Activated CD8-positive, alpha-beta memory T cell treated with anti-CD3 and anti-CD28 coated beads for 36 hours (primary cell): ENCODE measurements around the gene NCF2. TPM values are rescaled to one million over a fixed set of nuclear protein-coding genes. Genes with fewer than 3 reads are reported as not detected.
"Not testable (repeated sequence)": the region's sequence is repeated elsewhere in the genome, so short reads cannot be mapped to it uniquely, and the experiment has no call there.

Experiments
- CTCF ChIA-PET: fragments of 350-600 bp; sonication (Branson Sonifier 250); formaldehyde crosslinking; loops from one replicate; lab custom pipeline; 2021; ENCODE audit warnings: antibody characterized with exemption; lab: Charles Lee
- POLR2A ChIA-PET: fragments of 350-600 bp; sonication (Branson Sonifier 250); formaldehyde crosslinking; loops from one replicate; lab custom pipeline; 2021; ENCODE audit warnings: antibody characterized with exemption; lab: Charles Lee
- total RNA-seq, 2 experiments: library from RNA; stranded (reverse); gene quantifications; one replicate each; pipeline ENCODE4 v1.2.3, GENCODE V29; 2021

NCF2 gene
- total RNA-seq, 2 experiments from 2014 or later: 2.0 to 2.7 TPM

GRCh38 chr1:183619781-183620180, 29.5 kb upstream of the NCF2 start:
- POLR2A ChIA-PET: no interaction called here

GRCh38 chr1:183618202-183618601, 27.9 kb upstream of the NCF2 start:
- POLR2A ChIA-PET, CTCF ChIA-PET: not testable (repeated sequence)

More at GRCh38 chr1:183619781-183620180, 29.5 kb upstream of the NCF2 start:
- CTCF ChIA-PET: no interaction called here

GRCh38 chr1:183612975-183613374, 22.7 kb upstream of the NCF2 start:
- CTCF ChIA-PET, POLR2A ChIA-PET: not testable (repeated sequence)

- ChIA-PET POLR2A (no interaction called here), CTCF (no interaction called here)
Measured at GRCh38 chr1:183612407-183612806, 22.1 kb upstream of the NCF2 start.

- CTCF ChIA-PET: no interaction called here
Measured at GRCh38 chr1:183611021-183611420, 20.8 kb upstream of the NCF2 start.

GRCh38 chr1:183609759-183610452, 19.6 kb upstream of the NCF2 start:
- POLR2A ChIA-PET: no interaction called here

More at GRCh38 chr1:183611021-183611420, 20.8 kb upstream of the NCF2 start:
- POLR2A ChIA-PET: no interaction called here

GRCh38 chr1:183609313-183609712, 19.1 kb upstream of the NCF2 start:
- ChIA-PET CTCF (interaction anchor here (0.5 kb wide), 1 partner anchor 29 kb away, joined by 3 read pairs; no protein-coding TSS in a partner anchor), POLR2A (no interaction called here)

More at GRCh38 chr1:183609759-183610452, 19.6 kb upstream of the NCF2 start:
- CTCF ChIA-PET: interaction anchor here (0.5 kb wide), 1 partner anchor 30 kb away, joined by 3 read pairs; no protein-coding TSS in a partner anchor

- ChIA-PET CTCF (no interaction called here), POLR2A (no interaction called here)
Measured at GRCh38 chr1:183607322-183607980, 17.2 kb upstream of the NCF2 start.

GRCh38 chr1:183605904-183606303, 15.6 kb upstream of the NCF2 start:
- CTCF ChIA-PET: no interaction called here
- POLR2A ChIA-PET: no interaction called here

- ChIA-PET POLR2A (no interaction called here), CTCF (no interaction called here)
Measured at GRCh38 chr1:183604815-183605214, 14.6 kb upstream of the NCF2 start.

- ChIA-PET POLR2A (no interaction called here), CTCF (no interaction called here)
Measured at GRCh38 chr1:183604038-183604808, 14.0 kb upstream of the NCF2 start.

GRCh38 chr1:183602510-183602909, 12.3 kb upstream of the NCF2 start:
- ChIA-PET CTCF (no interaction called here), POLR2A (no interaction called here)

- ChIA-PET CTCF (interaction anchor here (1.4 kb wide), 1 partner anchor 10 kb away, joined by 4 read pairs; the partner anchor contains the start of gene NCF2), POLR2A (no interaction called here)
Measured at GRCh38 chr1:183600634-183601033, 10.4 kb upstream of the NCF2 start.

- CTCF ChIA-PET: interaction anchor here (1.4 kb wide), 1 partner anchor 10 kb away, joined by 4 read pairs; the partner anchor contains the start of gene NCF2
- POLR2A ChIA-PET: no interaction called here
Measured at GRCh38 chr1:183600136-183600535, 9.9 kb upstream of the NCF2 start.

GRCh38 chr1:183598386-183598785, 8.1 kb upstream of the NCF2 start:
- ChIA-PET POLR2A (no interaction called here), CTCF (interaction anchor here (0.8 kb wide), 1 partner anchor 86 kb away, joined by 3 read pairs; no protein-coding TSS in a partner anchor)

GRCh38 chr1:183597656-183598347, 7.5 kb upstream of the NCF2 start:
- POLR2A ChIA-PET: no interaction called here
- CTCF ChIA-PET: interaction anchor here (0.8 kb wide), 1 partner anchor 87 kb away, joined by 3 read pairs; no protein-coding TSS in a partner anchor

GRCh38 chr1:183596500-183596899, 6.2 kb upstream of the NCF2 start:
- POLR2A ChIA-PET: no interaction called here
- CTCF ChIA-PET: interaction anchor here (0.7 kb wide), 1 partner anchor 43 kb away, joined by 3 read pairs; no protein-coding TSS in a partner anchor

- CTCF ChIA-PET: no interaction called here
Measured at GRCh38 chr1:183595537-183595936, 5.3 kb upstream of the NCF2 start.

GRCh38 chr1:183593356-183593755, 3.1 kb upstream of the NCF2 start:
- ChIA-PET CTCF (no interaction called here), POLR2A (no interaction called here)

More at GRCh38 chr1:183595537-183595936, 5.3 kb upstream of the NCF2 start:
- POLR2A ChIA-PET: no interaction called here
